HepG2 (cell line): ENCODE results near the gene INAFM1. TPM values are rescaled to one million over a fixed set of nuclear protein-coding genes. Genes with fewer than 3 reads are reported as not detected.

ENCODE experiments used
- AHR ChIP-seq: IDR thresholded peaks from 2 replicates; pipeline ENCODE4 v1.6.1; 2018; ENCODE audit warnings: missing genetic modification reagents, missing compliant biosample characterization
- ARID3A ChIP-seq: IDR thresholded peaks from 2 replicates; pipeline ENCODE4 v1.6.1; 2012; ENCODE audit warnings: low read depth, low read length, improper control_type of control experiment
- EP300 ChIP-seq, 3 experiments: sonication (generic) in 1 of 3; formaldehyde crosslinking in 1 of 3; IDR thresholded peaks; 2 replicates each; pipeline versions ENCODE4 v1.5.1 to v1.6.1; 2011 to 2020; ENCODE audit warnings: low read depth in 2 of 3, low read length in 2 of 3, borderline replicate concordance in 1 of 3, improper control_type of control experiment in 1 of 3, mild to moderate bottlenecking in 1 of 3, missing genetic modification reagents in 1 of 3, moderate library complexity in 1 of 3
- ETS1 ChIP-seq: sonication (generic); formaldehyde crosslinking; IDR thresholded peaks from 2 replicates; pipeline ENCODE4 v1.4.0; 2020; ENCODE audit warnings: missing genetic modification reagents
- FOXA3 ChIP-seq: IDR thresholded peaks from 2 replicates; pipeline ENCODE4 v1.6.1; 2016; ENCODE audit warnings: missing genetic modification reagents, missing compliant biosample characterization
- GATAD1 ChIP-seq: IDR thresholded peaks from 2 replicates; pipeline ENCODE4 v1.6.1; 2016; ENCODE audit warnings: missing genetic modification reagents, missing compliant biosample characterization
- HMGXB3 ChIP-seq: sonication (generic); formaldehyde crosslinking; IDR thresholded peaks from 2 replicates; pipeline ENCODE4 v1.4.0; 2020; ENCODE audit warnings: missing genetic modification reagents, borderline replicate concordance
- IRF1 ChIP-seq: sonication (generic); formaldehyde crosslinking; IDR thresholded peaks from 2 replicates; pipeline ENCODE4 v1.4.0; 2020; ENCODE audit warnings: low read depth, mild to moderate bottlenecking, missing genetic modification reagents
- PRDM15 ChIP-seq: sonication (generic); formaldehyde crosslinking; IDR thresholded peaks from 2 replicates; pipeline ENCODE4 v1.4.0; 2020; ENCODE audit warnings: missing genetic modification reagents
- RARA ChIP-seq: IDR thresholded peaks from 2 replicates; pipeline ENCODE4 v1.6.1; 2016; ENCODE audit warnings: missing genetic modification reagents, missing compliant biosample characterization
- ZBTB7B ChIP-seq: sonication (generic); formaldehyde crosslinking; IDR thresholded peaks from 2 replicates; pipeline ENCODE4 v1.4.0; 2020; ENCODE audit warnings: missing genetic modification reagents
- ZNF317 ChIP-seq: sonication (generic); formaldehyde crosslinking; IDR thresholded peaks from 2 replicates; pipeline ENCODE4 v1.5.0; 2020; ENCODE audit warnings: mild to moderate bottlenecking, missing genetic modification reagents
- ZNF350 ChIP-seq: sonication (generic); formaldehyde crosslinking; IDR thresholded peaks from 2 replicates; pipeline ENCODE4 v1.4.0; 2020; ENCODE audit warnings: mild to moderate bottlenecking, low read depth, missing genetic modification reagents, borderline replicate concordance
- ZNF430 ChIP-seq: sonication (generic); formaldehyde crosslinking; IDR thresholded peaks from 2 replicates; pipeline ENCODE4 v1.9.0; 2021; ENCODE audit warnings: mild to moderate bottlenecking, missing genetic modification reagents
- ZNF552 ChIP-seq: sonication (generic); formaldehyde crosslinking; IDR thresholded peaks from 2 replicates; pipeline ENCODE4 v1.9.0; 2022; ENCODE audit warnings: missing genetic modification reagents, mild to moderate bottlenecking, borderline replicate concordance
- ZSCAN20 ChIP-seq: sonication (generic); formaldehyde crosslinking; IDR thresholded peaks from 2 replicates; pipeline ENCODE4 v1.4.0; 2020; ENCODE audit warnings: missing genetic modification reagents, mild to moderate bottlenecking, borderline replicate concordance
- polyA plus RNA-seq, 8 experiments: library from polyadenylated mRNA; depleted of rRNA in 3 of 8; stranded (reverse) in 7 of 8; unstranded in 1 of 8; fragments of >200 nt; fragmentation: Illumina TruSeq in 4 of 8; extraction: Trizol in 4 of 8; gene quantifications; 2 replicates each; pipeline versions ENCODE4 v1.2.1 to v1.2.3, GENCODE V29; 2011 to 2016; ENCODE audit warnings: low read depth in 4 of 8, missing spikeins in 1 of 8, mixed read lengths in 1 of 8; ENCODE audit not compliant: insufficient read depth in 1 of 8
- total RNA-seq, 5 experiments: library from RNA; depleted of rRNA; stranded (reverse); fragments of >200 nt; fragmentation: Illumina TruSeq; extraction: Trizol; gene quantifications; 2 replicates each; pipeline ENCODE4 v1.2.3, GENCODE V29; 2016; ENCODE audit warnings: low read depth in 1 of 5

INAFM1 gene
- total and polyA plus RNA-seq, 2 of the 13 experiments (the other 11 are each of a cell fraction or from before 2014, with no cell fraction given): 0.88 to 1.9 TPM

- TF ChIP-seq EP300 (IDR thresholded peaks at IDR 0.05; ENCODE audit: low read depth in 2 of 2, low read length in 2 of 2): peak; percentile 88 to 93
- peak; percentile 92 for TF ChIP-seq EP300 (CRISPR knock-in tag; IDR thresholded peaks at IDR 0.05; ENCODE audit: borderline replicate concordance)
- peak; percentile 53; the same call in 1 of the 2 replicates for TF ChIP-seq ZNF552 (CRISPR knock-in tag)
- TF ChIP-seq ZNF430: peak; percentile 75; the same call in 1 of the 2 replicates
- TF ChIP-seq ETS1 (CRISPR knock-in tag): no peak
- peak; percentile 92 for TF ChIP-seq ZBTB7B (CRISPR knock-in tag)
- no peak for TF ChIP-seq ZSCAN20 (CRISPR knock-in tag)
- peak; percentile 92 for TF ChIP-seq FOXA3 (CRISPR knock-in tag)
- TF ChIP-seq AHR (CRISPR knock-in tag): peak; percentile 44; the same call in 1 of the 2 replicates
- no peak for TF ChIP-seq HMGXB3 (CRISPR knock-in tag)
- peak; percentile 84 for TF ChIP-seq ZNF350 (CRISPR knock-in tag)
- peak; percentile 68 for TF ChIP-seq RARA
- TF ChIP-seq IRF1 (CRISPR knock-in tag): no peak
- 0 out of 2 replicates have a peak, but pooled peaks have one; percentile 38 for TF ChIP-seq ZNF317
- TF ChIP-seq ARID3A: 0 out of 2 replicates have a peak, but pooled peaks have one; percentile 24
- peak; percentile 18; the same call in 1 of the 2 replicates for TF ChIP-seq GATAD1
- TF ChIP-seq PRDM15 (CRISPR knock-in tag): no peak
Measured at GRCh38 chr19:47315125-47315821, 40.6 kb downstream of the INAFM1 start (continued).
